Urinary bladder (tissue), 4 donors: ENCODE measurements around the gene ANKRD16. TPM values are rescaled to one million over a fixed set of nuclear protein-coding genes. Genes with fewer than 3 reads are reported as not detected.

Experiments
- DNase-seq: peaks from one replicate; pipeline ENCODE4 v3.0.0-alpha.2; 2015; ENCODE audit errors: extremely low spot score
- H3K27ac ChIP-seq: one replicate; pipeline ENCODE4 v1.5.1; 2013; ENCODE audit warnings: low read depth, mild to moderate bottlenecking, moderate library complexity
- H3K36me3 ChIP-seq: one replicate; pipeline ENCODE4 v1.6.1; 2013; ENCODE audit warnings: mild to moderate bottlenecking, moderate library complexity; ENCODE audit not compliant: insufficient read depth
- H3K4me1 ChIP-seq: one replicate; pipeline ENCODE4 v1.6.1; 2013; ENCODE audit warnings: mild to moderate bottlenecking, moderate library complexity; ENCODE audit not compliant: insufficient read depth
- H3K4me3 ChIP-seq: one replicate; pipeline ENCODE4 v1.5.1; 2013; ENCODE audit warnings: low read depth, low read length
- WGBS: extraction: QIAGEN DNeasy Blood & Tissue Kit; methylation state at CpG from one replicate; pipeline ENCODE4 v1.1.7; 2013; 5-methylcytosine and 5-hydroxymethylcytosine counted together
- polyA plus RNA-seq: library from polyadenylated mRNA; stranded (reverse); fragments of 200-250 nt; gene quantifications from one replicate; pipeline ENCODE4 v1.2.3, GENCODE V29; 2013
- total RNA-seq: library from RNA; depleted of rRNA; stranded (reverse); fragments of >200 nt; gene quantifications from one replicate; pipeline ENCODE4 v1.2.3, GENCODE V29; 2014
- donor health status: healthy with polysubstance abuse.
- donor health status: healthy.

The ANKRD16 gene
- total RNA-seq (8.8 TPM), polyA plus RNA-seq (9.3 TPM)

DNA sequence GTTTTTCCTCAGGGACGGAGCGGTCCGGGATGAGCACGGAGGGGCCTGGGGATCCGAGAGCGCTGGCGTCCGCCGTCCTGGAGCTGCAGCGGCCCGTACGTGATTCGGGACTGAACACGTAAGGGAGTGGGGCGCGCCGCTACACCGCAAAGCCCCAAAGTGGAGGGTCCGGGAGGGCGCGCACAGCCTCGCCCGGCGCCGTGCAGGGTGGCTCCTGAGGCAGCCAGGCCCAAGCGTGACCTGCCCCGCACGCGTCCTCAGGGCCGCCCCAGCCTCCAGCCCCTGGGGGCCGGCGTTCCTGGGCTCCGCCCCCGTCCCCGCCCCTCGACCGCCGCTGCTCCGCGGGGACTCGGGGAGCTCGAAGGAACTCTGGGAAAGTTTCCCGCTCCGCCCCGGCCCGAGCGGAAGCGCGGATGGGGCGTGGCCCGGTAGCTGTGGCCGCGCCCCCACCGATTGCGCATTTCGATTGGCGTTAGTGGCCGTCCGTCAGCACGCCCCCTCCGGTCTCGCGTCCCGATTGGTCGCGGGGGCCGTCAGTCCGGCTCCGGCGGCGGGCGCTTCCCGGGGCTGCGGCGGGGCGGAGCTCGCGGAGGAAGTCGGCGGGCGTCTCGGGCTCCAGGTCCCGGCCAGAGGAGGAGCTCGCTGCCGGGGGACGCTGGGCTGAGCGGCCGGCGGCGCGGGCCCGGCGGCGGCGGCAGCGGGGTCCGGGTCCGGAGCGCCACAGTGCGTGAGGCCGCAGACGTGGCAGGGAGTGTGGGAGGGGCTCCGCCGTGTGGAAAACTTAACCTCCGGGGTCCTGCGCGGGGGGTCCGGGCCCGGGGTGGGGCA lies at the start of gene ANKRD16, which contains the start of gene FBH1:
ANKRD16 (minus strand) TSS at position 270 of the 828 bp plus-strand sequence. CDS start 539 bp downstream, outside the sequence.
FBH1 (plus strand) TSS at position 620 of the 828 bp plus-strand sequence; CDS start at position 723, 103 bp downstream.
- Histone ChIP-seq H3K4me1 (peaks cover 2% of the 10 kb centered on the region), H3K4me3 (peak within 1 kb of the TSS; percentile 100), H3K27ac (peak within 1 kb of the TSS; percentile 14), H3K36me3 (no peaks in the 10 kb centered on the region)
- under 1% methylated on average over 108 of the region's 109 CpGs for WGBS
- peak; percentile 94 for DNase-seq

DNA sequence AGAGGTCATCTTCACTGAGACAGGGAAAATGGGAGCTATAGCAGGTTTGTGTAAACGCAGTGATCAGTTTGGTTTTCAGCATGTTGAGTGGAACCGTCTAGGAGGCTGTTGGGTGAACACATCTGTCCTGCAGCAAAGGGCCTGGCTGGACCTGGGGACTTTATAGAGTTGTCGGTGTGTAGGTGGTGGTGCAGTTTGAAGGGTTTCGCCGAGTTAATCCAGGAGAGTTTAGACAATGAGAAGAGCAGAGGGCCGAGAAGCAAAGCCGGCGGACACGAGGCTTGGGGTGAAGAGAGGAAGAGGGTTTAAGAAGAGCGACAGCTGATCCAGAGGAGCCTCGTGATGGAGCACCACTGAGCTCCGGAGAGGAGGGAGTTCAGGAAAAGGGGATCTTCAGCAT lies 48.6 kb upstream of the ANKRD16 start:
- no peaks in the 10 kb centered on the region for H3K4me1 ChIP-seq
- 89% methylated on average over 12 of the region's 12 CpGs for WGBS
- DNase-seq, result no peak
- H3K27ac ChIP-seq, result no peak overlapping the region
- H3K36me3 ChIP-seq, result peaks cover 7% of the 10 kb centered on the region
- H3K4me3 ChIP-seq, result no peak overlapping the region

GRCh38 chr10:5937016-5937415 lies 47.3 kb upstream of the ANKRD16 start:
- no peak for DNase-seq
- H3K36me3 ChIP-seq, result peaks cover 7% of the 10 kb centered on the region

DNA sequence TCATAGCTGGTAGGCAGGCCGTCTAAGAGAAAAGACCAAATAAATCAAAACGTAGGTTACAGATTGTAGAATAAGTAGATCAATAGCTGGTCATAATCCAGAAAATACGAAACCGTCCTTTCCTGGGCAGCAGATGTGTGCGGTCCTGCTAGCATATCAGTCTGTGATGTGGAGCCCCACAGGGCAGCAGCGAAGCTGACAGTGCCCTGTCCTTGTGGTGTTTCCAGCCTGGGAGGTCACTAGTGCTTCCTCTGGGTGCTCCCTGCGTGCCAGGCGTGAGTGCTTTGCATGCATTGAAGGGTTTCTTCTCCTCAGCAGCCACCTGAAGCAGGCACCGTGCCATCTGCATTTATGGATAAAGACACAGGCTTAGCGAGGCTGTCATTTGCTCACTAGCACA lies 45.9 kb upstream of the ANKRD16 start:
- 93% methylated on average over 10 of the region's 10 CpGs for WGBS
- no peak overlapping the region for H3K4me3 ChIP-seq
- no peak overlapping the region for H3K27ac ChIP-seq
- no peaks in the 10 kb centered on the region for H3K4me1 ChIP-seq
- peaks cover 7% of the 10 kb centered on the region for H3K36me3 ChIP-seq
- DNase-seq, result no peak

More at GRCh38 chr10:5937016-5937415, 47.3 kb upstream of the ANKRD16 start:
- H3K4me1 ChIP-seq, result no peaks in the 10 kb centered on the region
- no peak overlapping the region for H3K4me3 ChIP-seq
- WGBS, result 95% methylated on average over 18 of the region's 18 CpGs
- no peak overlapping the region for H3K27ac ChIP-seq

DNA sequence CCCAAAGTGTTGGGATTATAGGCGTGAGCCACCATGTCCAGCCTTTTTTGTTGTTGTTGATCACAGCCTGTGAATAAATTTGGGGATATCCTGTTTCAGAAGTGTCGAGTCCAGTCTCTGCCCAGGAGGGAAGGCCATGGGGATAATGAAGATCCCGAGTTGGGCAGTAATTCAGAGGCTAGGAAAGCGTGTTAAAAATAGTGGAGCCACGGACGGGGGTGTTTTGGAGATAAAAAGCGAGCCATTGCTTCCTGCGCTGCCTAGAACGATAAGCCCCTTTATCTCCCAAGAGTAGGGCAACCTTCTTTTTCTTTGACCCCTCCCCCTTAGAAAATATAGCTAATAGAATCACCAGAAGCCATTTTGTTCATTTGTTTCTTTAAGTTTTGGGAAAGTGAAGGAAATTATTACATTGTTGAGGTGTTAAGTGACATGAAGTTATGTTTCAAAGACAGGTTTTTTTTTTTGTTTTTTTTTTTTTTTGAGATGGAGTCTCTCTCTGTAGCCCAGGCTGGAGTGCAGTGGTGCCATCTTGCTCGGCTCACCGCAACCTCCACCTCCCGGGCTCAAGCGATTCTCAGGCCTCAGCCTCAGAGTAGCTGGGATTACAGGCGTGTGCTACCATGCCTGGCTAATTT lies 44.3 kb upstream of the ANKRD16 start:
- Histone ChIP-seq H3K4me1 (no peaks in the 10 kb centered on the region), H3K36me3 (peaks cover 7% of the 10 kb centered on the region), H3K27ac (no peak overlapping the region), H3K4me3 (no peak overlapping the region)
- no peak for DNase-seq
- 95% methylated on average over 14 of the region's 14 CpGs for WGBS

DNA sequence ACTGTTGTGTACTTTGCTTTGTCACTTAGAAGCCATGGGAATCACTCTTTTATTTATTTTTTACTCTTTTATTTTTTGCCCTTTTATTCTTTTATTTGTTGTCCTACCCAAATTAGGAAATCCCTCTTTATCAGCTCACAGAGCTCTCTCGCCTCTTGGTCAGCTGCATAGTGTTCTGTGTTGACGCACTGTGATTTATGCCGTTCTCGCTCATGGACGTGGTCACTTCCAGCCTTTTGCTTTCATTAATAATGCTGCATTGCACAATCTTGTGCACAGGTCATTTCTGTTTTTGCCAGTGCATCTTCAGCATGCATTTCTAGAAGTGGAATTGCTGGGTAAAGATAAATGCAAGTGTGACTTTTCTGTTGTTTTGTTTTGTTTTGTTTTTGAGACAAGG lies 42.7 kb upstream of the ANKRD16 start:
- Histone ChIP-seq H3K36me3 (peaks cover 5% of the 10 kb centered on the region), H3K4me1 (no peaks in the 10 kb centered on the region), H3K27ac (no peak overlapping the region), H3K4me3 (no peak overlapping the region)
- 85% methylated on average over 5 of the region's 5 CpGs for WGBS
- no peak for DNase-seq

GRCh38 chr10:5930272-5930671 lies 40.6 kb upstream of the ANKRD16 start:
- Histone ChIP-seq H3K4me3 (no peak overlapping the region), H3K4me1 (no peaks in the 10 kb centered on the region), H3K27ac (no peak overlapping the region), H3K36me3 (no peaks in the 10 kb centered on the region)
- no peak for DNase-seq
- WGBS, result 97% methylated on average over 11 of the region's 11 CpGs

DNA sequence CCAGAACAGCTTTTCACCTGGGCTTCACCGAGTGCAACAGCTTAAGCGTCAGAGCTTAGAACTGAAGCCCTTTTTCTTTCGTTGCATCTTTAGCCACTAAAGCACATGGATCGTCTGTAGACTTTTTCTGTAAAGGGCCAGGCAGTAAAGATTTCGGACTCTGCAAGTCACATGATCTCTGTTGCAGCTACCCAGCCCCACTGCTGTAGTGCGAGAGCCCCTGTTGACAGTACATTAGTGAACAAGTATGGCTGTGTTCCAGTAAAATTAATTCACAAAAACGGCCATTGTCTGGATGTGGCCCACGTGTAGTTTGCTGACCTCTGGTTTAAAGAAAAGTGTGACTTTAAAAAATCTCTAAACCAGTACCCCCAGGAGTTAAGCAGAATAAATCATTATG lies 39.7 kb upstream of the ANKRD16 start:
- Histone ChIP-seq H3K4me1 (no peaks in the 10 kb centered on the region), H3K27ac (no peak overlapping the region), H3K36me3 (peaks cover 4% of the 10 kb centered on the region), H3K4me3 (no peak overlapping the region)
- DNase-seq, result no peak
- WGBS, result 86% methylated on average over 8 of the region's 8 CpGs

- H3K4me1 ChIP-seq, result no peaks in the 10 kb centered on the region
- 58% methylated on average over 8 of the region's 8 CpGs for WGBS
- no peak overlapping the region for H3K4me3 ChIP-seq
- H3K27ac ChIP-seq, result no peak overlapping the region
- no peak for DNase-seq
- peaks cover 4% of the 10 kb centered on the region for H3K36me3 ChIP-seq
Measured at GRCh38 chr10:5927306-5927705, 37.6 kb upstream of the ANKRD16 start.

- WGBS, result 90% methylated on average over 10 of the region's 10 CpGs
- peaks cover 4% of the 10 kb centered on the region for H3K36me3 ChIP-seq
- H3K4me1 ChIP-seq, result no peaks in the 10 kb centered on the region
- DNase-seq, result no peak
- no peak overlapping the region for H3K4me3 ChIP-seq
- no peak overlapping the region for H3K27ac ChIP-seq
Measured at GRCh38 chr10:5924889-5925288, 35.2 kb upstream of the ANKRD16 start.

DNA sequence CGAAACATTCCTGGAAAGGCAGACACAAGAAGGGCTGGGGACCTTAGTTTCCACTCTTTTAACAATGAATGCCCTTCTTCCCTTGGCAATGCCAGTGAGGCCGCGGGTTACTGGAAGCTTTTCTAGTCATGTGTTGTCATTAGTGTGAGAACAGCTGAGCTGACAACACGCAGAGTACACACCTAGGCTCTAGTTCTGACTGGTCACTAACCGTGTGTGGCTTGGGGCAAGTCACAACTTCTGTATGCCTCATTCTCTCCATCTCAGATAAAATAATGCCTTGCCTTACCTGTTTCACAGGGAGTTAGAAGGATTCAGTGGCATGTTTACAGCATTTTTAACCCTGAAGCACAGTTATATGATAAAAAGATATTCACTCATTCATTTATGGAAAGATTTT lies 32.1 kb upstream of the ANKRD16 start:
- no peaks in the 10 kb centered on the region for H3K4me1 ChIP-seq
- H3K27ac ChIP-seq, result no peak overlapping the region
- H3K4me3 ChIP-seq, result no peak overlapping the region
- peaks cover 4% of the 10 kb centered on the region for H3K36me3 ChIP-seq
- 89% methylated on average over 5 of the region's 5 CpGs for WGBS
- no peak for DNase-seq

DNA sequence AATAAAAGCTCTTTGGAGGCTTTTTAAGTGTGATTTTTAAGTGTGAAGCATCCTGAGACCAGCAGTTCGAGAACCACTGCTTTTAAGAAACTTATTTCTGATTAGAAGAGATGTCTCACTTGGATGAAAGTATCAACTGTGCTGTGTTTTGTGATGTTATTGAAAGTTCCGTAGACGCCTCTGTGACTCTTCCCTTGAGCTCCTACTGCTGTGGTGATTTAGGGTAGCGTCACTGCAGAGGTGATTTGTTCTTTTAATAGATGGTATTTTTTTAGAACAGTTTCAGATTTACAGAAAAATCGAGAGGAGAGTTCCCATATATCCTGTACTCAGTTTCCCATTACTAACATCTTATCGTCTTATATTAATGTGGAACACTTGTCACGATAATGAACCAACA lies 29.9 kb upstream of the ANKRD16 start:
- 96% methylated on average over 7 of the region's 7 CpGs for WGBS
- H3K36me3 ChIP-seq, result peaks cover 1% of the 10 kb centered on the region
- no peak overlapping the region for H3K27ac ChIP-seq
- no peak for DNase-seq
- H3K4me1 ChIP-seq, result no peaks in the 10 kb centered on the region
- no peak overlapping the region for H3K4me3 ChIP-seq

DNA sequence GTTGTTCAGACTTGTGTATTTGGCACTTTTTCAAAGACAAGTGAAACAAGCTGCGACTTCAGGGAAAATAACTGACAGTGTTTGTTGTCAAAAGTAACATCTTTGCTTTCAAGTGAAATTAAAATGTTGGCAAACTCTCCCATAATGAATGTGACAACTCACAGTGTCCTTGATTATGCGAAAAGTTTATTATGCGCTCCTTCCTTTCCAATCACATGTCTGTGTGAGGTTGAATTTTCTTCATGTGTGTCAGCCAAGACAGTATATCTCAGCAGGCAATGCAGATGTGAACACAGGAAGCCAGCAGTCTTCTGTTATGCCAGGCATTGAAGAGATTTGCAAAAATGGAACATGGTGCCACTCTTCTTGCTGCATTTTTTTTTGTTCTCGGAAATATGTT lies 29.1 kb upstream of the ANKRD16 start:
- no peaks in the 10 kb centered on the region for H3K36me3 ChIP-seq
- no peak for DNase-seq
- H3K4me1 ChIP-seq, result no peaks in the 10 kb centered on the region
- WGBS, result 96% methylated on average over 4 of the region's 4 CpGs
- no peak overlapping the region for H3K4me3 ChIP-seq
- H3K27ac ChIP-seq, result no peak overlapping the region

GRCh38 chr10:5917305-5917704 lies 27.6 kb upstream of the ANKRD16 start:
- Histone ChIP-seq H3K4me1 (no peaks in the 10 kb centered on the region), H3K4me3 (no peak overlapping the region), H3K27ac (no peak overlapping the region), H3K36me3 (no peaks in the 10 kb centered on the region)
- DNase-seq, result no peak
- WGBS, result 97% methylated on average over 13 of the region's 13 CpGs
